ENCODE results near the gene VPS13D.

- peak; percentile 53 for TF ChIP-seq MAX (IDR thresholded peaks at IDR 0.05)
- no peak for TF ChIP-seq CTCF (IDR thresholded peaks at IDR 0.05; ENCODE audit: low read depth, low read length, missing input control)
- TF ChIP-seq ZBTB33 (IDR thresholded peaks at IDR 0.05), result no peak
These were observed 246.1 kb downstream of the VPS13D start for GRCh38 chr1:12475947-12476346.

All from liver (tissue), 2 donors.